Ammon's horn (tissue), 1 donor: ENCODE measurements around the gene LOXHD1.

ENCODE experiments used
- DNase-seq: peaks from one replicate; pipeline ENCODE4 v3.0.0-alpha.2; 2016; ENCODE audit warnings: low spot score

Gene LOXHD1

DNA sequence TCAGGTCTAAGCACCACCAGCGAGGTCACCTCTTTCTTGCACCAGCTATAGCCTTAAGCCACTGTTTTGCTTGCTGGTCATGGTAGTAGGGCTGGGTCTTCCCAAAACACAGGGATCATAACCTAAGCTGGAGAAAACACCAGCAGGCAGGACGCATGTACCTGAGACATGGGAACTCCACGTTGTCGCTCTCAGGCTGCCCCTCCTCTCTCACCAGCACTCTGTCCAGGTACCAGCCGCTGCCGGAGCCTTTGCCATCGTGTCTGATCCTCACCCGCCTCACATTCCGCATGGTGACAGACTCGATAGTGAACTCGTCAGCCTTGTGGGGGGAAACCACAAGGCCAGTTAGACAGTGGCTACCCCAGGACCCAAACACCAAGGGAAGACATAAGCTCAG lies 79.5 kb downstream of the LOXHD1 start:
- no peak for DNase-seq

- no peak for DNase-seq
Observed at GRCh38 chr18:46575851-46576250, 81.2 kb downstream of the LOXHD1 start.

DNA sequence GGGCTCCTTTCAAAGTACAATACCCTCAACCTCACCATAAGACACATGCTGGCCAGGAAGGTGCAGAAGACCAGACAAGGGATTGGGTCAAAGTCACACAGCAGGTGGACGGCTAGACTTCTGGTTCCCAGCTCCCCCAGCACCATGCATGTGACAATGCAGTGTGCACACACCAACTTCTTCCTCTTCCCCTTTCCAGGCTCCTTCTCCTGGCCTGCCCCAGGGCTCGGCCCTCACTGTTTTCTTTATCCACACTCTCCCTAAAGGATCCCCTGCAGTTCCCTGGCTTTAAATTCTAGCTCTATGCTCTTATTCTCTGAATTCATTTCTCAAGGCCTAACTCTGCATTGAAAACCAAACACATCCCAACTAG lies 82.3 kb downstream of the LOXHD1 start:
- no peak for DNase-seq

- no peak for DNase-seq
Observed at GRCh38 chr18:46574000-46574742, 82.8 kb downstream of the LOXHD1 start.

DNA sequence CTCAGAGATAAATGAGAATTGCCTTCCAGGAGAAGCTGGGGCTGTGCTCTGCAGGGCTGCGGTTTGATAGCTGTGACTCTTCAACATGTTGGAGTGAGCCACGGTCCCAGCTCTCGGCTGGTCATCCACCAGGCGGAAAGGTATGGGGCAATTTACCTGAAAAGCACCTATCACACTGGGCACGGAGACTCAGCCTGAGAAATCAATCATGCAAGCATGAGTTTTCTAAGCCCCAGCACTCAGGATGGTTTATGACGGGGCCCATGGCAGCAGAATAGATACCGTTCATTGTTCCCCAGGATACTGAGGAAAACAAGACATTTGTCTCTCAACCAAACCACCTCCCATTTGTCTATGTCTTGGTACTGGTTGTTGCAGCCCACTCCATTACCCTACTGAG lies 83.9 kb downstream of the LOXHD1 start:
- DNase-seq, result no peak

- no peak for DNase-seq
Observed at GRCh38 chr18:46571756-46572155, 85.3 kb downstream of the LOXHD1 start.

GRCh38 chr18:46570666-46571065 lies 86.4 kb downstream of the LOXHD1 start:
- DNase-seq, result no peak

- no peak for DNase-seq
Observed at GRCh38 chr18:46570134-46570533, 86.9 kb downstream of the LOXHD1 start.

DNA sequence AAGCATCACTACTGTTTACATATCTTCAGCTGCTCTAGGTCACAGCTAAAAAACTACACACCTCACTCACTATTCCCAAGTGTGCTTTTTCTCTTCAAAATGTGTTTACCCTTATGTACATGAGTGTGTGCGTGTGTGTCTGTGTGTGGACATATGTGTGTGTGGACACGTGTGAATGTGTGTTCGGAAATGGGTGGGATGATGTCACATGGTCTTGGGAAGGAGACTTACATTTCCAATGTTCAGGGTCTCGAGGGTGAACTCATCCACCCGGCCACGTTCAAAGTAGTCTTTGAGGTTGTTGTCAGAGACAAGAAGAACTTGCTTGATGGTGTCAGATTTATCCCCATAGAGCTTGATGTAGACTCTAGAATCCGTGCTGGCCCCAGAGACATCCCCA lies 87.8 kb downstream of the LOXHD1 start:
- no peak for DNase-seq

DNA sequence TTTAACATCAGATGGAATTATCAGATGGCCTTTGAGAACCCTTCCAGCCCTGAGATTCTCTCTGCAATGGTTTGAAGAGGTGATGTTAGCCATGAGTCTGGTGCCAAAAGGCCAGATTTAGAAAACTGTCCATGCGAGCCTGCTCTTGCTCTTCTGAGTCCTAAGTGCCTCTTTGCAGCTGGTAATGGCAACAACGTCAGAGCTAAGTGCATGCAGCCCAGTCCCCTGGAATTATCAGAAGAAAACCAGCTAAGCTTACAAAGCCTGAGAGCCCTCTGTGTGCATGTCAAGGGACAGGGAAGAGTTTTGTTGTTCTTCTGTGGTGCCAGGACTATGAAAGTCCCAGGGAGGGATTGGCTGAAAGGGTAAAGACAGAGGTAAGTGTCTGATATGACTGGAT lies 89.8 kb downstream of the LOXHD1 start:
- no peak for DNase-seq

- DNase-seq, result no peak
Observed at GRCh38 chr18:46566111-46566510, 90.9 kb downstream of the LOXHD1 start.

DNA sequence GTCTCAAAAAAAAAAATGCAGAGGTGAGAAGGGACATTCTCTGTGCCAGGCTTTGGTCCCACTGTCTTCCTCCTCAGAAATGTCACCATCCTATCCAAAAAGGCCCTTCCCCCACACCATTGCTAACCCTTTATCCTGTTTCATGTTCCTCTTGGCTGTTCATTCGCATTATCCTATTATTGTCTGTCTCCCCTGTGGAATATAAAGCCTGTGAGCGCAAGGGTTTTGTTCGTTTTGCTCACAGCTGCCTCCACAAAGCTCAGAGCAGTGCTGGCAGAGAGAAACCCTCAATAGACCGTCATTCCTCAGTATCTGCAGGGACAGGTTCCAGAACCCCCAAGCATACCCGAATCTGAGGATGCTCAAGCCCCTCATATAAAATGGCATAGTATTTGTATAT lies 91.8 kb downstream of the LOXHD1 start:
- DNase-seq, result no peak

- DNase-seq, result peak; percentile 74
Observed at GRCh38 chr18:46563317-46563716, 93.7 kb downstream of the LOXHD1 start.

DNA sequence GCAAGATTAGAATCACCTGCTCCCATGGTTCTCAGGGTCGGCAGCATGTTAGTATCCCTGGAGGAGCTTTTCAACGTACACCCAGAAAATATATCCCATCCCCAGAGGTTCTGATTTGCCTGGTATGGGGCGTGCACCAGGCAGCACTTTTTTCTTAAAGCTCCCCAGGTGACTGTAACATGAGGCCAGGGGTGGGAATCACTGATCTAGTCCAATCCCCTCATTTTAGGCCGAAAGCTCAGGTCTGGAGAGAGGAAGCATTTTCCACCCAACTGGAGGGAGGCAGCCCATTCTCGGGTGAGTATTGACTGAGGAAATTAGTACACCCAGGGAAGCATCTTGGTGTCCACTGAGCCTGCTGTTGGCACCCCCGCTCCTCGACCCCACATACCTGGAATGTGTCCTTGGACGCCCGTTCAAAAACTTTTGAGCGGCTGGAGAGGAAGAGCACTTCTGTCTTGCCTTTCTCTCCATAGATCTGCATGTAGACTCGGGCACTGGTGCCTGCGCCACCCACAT lies 94.3 kb downstream of the LOXHD1 start:
- no peak for DNase-seq

- DNase-seq, result no peak
Observed at GRCh38 chr18:46560671-46561045, 96.4 kb downstream of the LOXHD1 start.

GRCh38 chr18:46559946-46560670 lies 96.9 kb downstream of the LOXHD1 start:
- DNase-seq, result no peak

DNA sequence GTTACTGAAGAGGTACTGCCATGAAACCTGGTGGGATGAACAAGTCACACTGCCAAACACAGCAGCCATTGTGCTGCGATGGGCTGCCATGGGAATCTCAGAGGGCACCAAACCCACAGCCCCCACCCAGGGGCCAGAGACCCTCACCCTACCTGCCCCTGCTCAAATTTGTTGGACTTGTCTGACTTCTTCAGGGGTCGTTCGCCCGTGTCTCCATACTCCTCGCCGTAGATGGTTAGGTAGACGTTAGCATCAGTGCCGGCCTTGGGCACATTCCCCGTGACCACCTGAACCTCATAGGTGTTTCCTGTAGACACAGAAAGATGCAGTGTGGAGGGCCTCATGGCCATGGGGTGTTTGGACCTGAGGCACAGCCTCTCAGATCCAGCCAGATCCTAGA lies 97.7 kb downstream of the LOXHD1 start:
- no peak for DNase-seq

- no peak for DNase-seq
Observed at GRCh38 chr18:46556590-46557206, 100.3 kb downstream of the LOXHD1 start.

DNA sequence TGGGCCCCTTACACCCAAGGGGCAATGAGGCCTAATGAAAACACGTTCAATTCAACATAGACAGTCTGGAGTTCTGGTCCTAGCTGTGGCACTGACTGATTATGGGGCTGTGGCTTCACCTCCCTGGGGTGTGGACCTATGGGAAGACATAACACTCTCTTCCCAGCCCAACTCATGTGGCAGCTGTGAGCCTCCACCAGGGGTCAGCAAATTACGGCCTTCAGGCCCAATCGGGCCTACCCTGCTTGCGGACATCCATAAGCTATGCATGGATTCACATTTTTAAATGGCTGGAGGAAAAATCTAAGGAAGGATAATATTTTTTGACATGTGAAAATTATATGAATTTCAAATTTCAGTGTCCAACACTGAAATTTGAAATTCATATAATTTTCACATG lies 101.3 kb downstream of the LOXHD1 start:
- peak; percentile 74 for DNase-seq

DNA sequence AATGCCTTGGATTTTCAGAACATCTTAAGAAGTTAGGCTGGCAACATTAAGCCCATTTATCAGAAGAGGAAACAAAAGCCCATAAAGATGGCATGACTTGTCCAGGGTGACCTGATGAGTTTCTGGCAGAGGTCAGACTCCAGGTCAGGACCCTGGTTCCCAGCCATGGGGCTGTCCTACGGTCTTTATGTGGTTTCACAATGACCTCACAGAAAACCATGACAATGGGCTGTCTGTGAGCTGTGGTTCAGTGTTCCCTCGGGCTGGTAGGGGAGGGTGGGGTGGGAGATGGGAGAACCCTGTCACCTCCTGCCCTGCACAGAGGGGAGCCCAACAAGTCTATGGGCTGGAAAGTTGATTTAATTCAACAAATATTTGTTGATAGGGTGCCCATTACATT lies 101.8 kb downstream of the LOXHD1 start:
- peak; percentile 89 for DNase-seq

DNA sequence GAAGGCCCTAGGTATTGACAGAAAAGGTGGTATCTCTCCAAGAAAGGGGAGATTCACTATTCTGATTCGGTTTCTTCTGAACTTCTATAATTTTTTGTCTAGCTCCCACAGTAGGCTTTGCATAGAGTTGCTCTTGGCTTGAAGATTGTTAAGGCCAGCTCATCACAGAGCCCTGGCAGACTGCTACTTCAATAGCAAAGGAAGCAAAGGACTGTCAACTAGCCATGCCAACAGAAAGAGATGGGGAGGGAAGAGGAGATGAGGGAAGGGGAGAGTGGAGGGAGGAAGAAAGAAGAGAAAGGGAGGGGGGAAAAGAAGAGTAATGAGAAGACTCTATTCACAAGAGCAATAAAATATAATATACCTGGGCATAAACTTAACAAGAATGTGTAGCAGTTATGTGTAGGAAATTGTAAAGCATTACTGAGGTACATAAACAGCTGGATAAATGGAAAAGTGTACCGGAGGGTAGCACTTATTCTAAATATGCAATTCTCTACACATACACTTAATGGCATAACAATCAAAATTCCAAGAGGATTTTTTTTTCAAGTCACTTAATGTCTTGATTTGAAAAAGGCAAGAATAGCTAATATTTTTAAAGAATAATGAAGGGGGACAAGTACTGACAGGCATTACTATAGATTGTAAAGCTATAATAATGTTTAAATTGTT lies 102.5 kb downstream of the LOXHD1 start:
- peak; percentile 35 for DNase-seq

DNA sequence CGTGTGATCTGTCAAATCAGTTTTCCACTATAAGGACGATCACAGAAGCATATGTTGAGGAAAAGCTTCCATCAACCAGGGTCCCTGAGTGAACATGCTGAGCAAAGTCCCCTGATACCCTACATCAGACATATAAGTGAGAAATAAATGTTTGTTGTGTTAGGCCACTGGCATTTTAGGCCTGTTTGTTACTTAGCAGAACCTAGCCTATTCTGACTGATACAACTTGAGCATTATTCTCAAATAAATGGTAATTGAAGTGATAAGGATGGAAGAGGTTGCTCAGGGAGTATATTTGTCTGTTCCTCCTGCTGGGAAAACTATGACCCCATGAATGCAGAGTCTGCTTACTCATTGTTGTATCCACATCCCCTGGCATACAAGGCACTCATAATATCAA lies 106.4 kb downstream of the LOXHD1 start:
- no peak for DNase-seq

DNA sequence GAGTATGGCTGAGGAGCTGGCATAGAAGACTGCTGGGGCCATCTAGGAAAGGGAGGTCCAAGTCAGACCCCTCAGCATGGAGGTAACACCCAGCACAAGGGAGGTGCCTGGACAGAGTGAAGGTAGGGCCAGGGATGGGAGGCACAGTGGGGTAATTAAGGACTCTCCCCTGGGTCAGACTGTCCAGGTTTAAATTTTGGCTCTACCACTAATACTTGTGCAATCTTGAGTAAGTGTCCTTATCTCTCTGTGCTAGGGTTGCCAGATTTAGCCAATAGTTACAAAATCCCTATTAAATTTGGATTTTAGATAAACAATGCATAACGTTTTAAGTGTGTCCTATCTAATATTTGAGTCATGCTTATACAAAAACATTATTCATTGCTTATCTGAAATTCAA lies 109.5 kb downstream of the LOXHD1 start:
- DNase-seq, result no peak
